Endothelial cell (in vitro differentiated cells): ENCODE measurements around the gene TMEM192. TPM values are rescaled to one million over a fixed set of nuclear protein-coding genes. Genes with fewer than 3 reads are reported as not detected.

ENCODE experiments used
- DNase-seq: peaks from one replicate; pipeline ENCODE4 v3.0.0; 2021; ENCODE audit warnings: low spot score
- H3K27ac Mint-ChIP-seq: one replicate; pipeline ENCODE4 v1.8.0; 2021; ENCODE audit warnings: mixed read lengths, inconsistent platforms; ENCODE audit not compliant: unreplicated experiment
- H3K27me3 Mint-ChIP-seq: one replicate; pipeline ENCODE4 v1.8.0; 2021; ENCODE audit warnings: mild to moderate bottlenecking, moderate library complexity, mixed read lengths, inconsistent platforms; ENCODE audit not compliant: unreplicated experiment
- H3K36me3 Mint-ChIP-seq: one replicate; pipeline ENCODE4 v1.8.0; 2021; ENCODE audit warnings: mild to moderate bottlenecking, low read depth, mixed read lengths, inconsistent platforms; ENCODE audit not compliant: unreplicated experiment
- H3K4me1 Mint-ChIP-seq: one replicate; pipeline ENCODE4 v1.8.0; 2021; ENCODE audit warnings: mild to moderate bottlenecking, mixed read lengths, inconsistent platforms; ENCODE audit not compliant: unreplicated experiment
- H3K4me3 Mint-ChIP-seq: one replicate; pipeline ENCODE4 v1.8.0; 2021; ENCODE audit warnings: mild to moderate bottlenecking, mixed read lengths, inconsistent platforms; ENCODE audit not compliant: unreplicated experiment
- H3K9me3 Mint-ChIP-seq: one replicate; pipeline ENCODE4 v1.8.0; 2021; ENCODE audit warnings: mixed read lengths, inconsistent platforms; ENCODE audit not compliant: unreplicated experiment
- total RNA-seq: library from RNA; stranded (reverse); fragmentation: NEBNext Ultra II Directional; extraction: Animal tissue kit (Norgen Biotek cat#: 25700); gene quantifications from one replicate; pipeline ENCODE4 v1.2.1, GENCODE V29; 2021; ENCODE audit not compliant: unreplicated experiment
- TF ChIP-seq, protein P1 (sequence below): fragments of 200-600 bp; sonication (generic); IDR thresholded peaks from one replicate; pipeline ENCODE4 v1.5.0; 2021; ENCODE audit warnings: antibody characterized with exemption; ENCODE audit not compliant: unreplicated experiment

TMEM192 gene
- total RNA-seq, 1 donor from 2014 or later = 11.6 TPM

GRCh38 chr4:165151734-165152133 lies 39.1 kb upstream of the TMEM192 start:
- peaks cover 6% of the 10 kb centered on the region for H3K4me1 Mint-ChIP-seq
- H3K36me3 Mint-ChIP-seq = no peaks in the 10 kb centered on the region
- no peaks in the 10 kb centered on the region for H3K9me3 Mint-ChIP-seq
- H3K27ac Mint-ChIP-seq = no peak overlapping the region
- TF ChIP-seq, protein P1, sequence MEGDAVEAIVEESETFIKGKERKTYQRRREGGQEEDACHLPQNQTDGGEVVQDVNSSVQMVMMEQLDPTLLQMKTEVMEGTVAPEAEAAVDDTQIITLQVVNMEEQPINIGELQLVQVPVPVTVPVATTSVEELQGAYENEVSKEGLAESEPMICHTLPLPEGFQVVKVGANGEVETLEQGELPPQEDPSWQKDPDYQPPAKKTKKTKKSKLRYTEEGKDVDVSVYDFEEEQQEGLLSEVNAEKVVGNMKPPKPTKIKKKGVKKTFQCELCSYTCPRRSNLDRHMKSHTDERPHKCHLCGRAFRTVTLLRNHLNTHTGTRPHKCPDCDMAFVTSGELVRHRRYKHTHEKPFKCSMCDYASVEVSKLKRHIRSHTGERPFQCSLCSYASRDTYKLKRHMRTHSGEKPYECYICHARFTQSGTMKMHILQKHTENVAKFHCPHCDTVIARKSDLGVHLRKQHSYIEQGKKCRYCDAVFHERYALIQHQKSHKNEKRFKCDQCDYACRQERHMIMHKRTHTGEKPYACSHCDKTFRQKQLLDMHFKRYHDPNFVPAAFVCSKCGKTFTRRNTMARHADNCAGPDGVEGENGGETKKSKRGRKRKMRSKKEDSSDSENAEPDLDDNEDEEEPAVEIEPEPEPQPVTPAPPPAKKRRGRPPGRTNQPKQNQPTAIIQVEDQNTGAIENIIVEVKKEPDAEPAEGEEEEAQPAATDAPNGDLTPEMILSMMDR = no peak
- no peak for DNase-seq
- H3K4me3 Mint-ChIP-seq = no peak overlapping the region
- peaks cover 1% of the 10 kb centered on the region for H3K27me3 Mint-ChIP-seq

GRCh38 chr4:165150545-165150944 lies 37.9 kb upstream of the TMEM192 start:
- no peak overlapping the region for H3K4me3 Mint-ChIP-seq
- no peaks in the 10 kb centered on the region for H3K36me3 Mint-ChIP-seq
- TF ChIP-seq, protein P1 = no peak
- DNase-seq = no peak
- H3K27ac Mint-ChIP-seq = no peak overlapping the region
- H3K4me1 Mint-ChIP-seq = peaks cover 6% of the 10 kb centered on the region
- H3K9me3 Mint-ChIP-seq = no peaks in the 10 kb centered on the region
- peaks cover 1% of the 10 kb centered on the region for H3K27me3 Mint-ChIP-seq

- H3K27me3 Mint-ChIP-seq = peaks cover 2% of the 10 kb centered on the region
- no peaks in the 10 kb centered on the region for H3K4me1 Mint-ChIP-seq
- no peaks in the 10 kb centered on the region for H3K9me3 Mint-ChIP-seq
- H3K4me3 Mint-ChIP-seq = no peak overlapping the region
- no peak overlapping the region for H3K27ac Mint-ChIP-seq
- no peaks in the 10 kb centered on the region for H3K36me3 Mint-ChIP-seq
- no peak for DNase-seq
- TF ChIP-seq, protein P1 = no peak
Measured at GRCh38 chr4:165138843-165139242, 26.2 kb upstream of the TMEM192 start.

DNA sequence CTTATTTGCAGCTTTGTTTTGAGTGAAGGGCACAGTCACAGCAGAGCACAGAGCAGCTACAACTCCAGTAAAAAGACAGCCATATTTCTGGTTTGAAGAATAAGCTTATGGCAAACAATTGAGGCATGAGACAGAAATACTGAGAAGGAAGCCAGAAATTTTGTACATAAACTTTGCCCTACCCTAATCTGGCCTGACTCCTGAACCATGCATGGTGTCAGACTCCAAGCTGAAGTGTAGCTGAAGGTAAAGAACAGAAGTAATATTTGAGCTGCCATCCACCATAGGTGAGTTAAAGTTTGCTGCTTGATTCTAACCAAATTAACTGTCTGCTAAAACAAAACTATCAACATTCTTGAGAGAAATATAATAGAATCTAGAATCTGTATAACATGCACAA lies 24.5 kb upstream of the TMEM192 start:
- Mint-ChIP-seq H3K27ac (no peak overlapping the region), H3K27me3 (peaks cover 2% of the 10 kb centered on the region), H3K4me3 (no peak overlapping the region), H3K4me1 (no peaks in the 10 kb centered on the region), H3K36me3 (no peaks in the 10 kb centered on the region), H3K9me3 (no peaks in the 10 kb centered on the region)
- TF ChIP-seq, protein P1 = no peak
- no peak for DNase-seq

- DNase-seq = no peak
- Mint-ChIP-seq H3K4me1 (no peaks in the 10 kb centered on the region), H3K36me3 (no peaks in the 10 kb centered on the region), H3K9me3 (no peaks in the 10 kb centered on the region), H3K27ac (no peak overlapping the region), H3K4me3 (no peak overlapping the region), H3K27me3 (peaks cover 2% of the 10 kb centered on the region)
- TF ChIP-seq, protein P1 = no peak
Measured at GRCh38 chr4:165136529-165136928, 23.9 kb upstream of the TMEM192 start.
